HepG2 (cell line): ENCODE measurements around the gene OR1I1. TPM values are rescaled to one million over a fixed set of nuclear protein-coding genes. Genes with fewer than 3 reads are reported as not detected.
A peak's percentile ranks its signal among the peaks of the same experiment; 100 is the strongest.

Source experiments
- ATF3 ChIP-seq: sonication (generic); formaldehyde crosslinking; IDR thresholded peaks from 2 replicates; pipeline ENCODE4 v1.4.0; 2020; ENCODE audit warnings: missing genetic modification reagents
- DRAP1 ChIP-seq: IDR thresholded peaks from 2 replicates; pipeline ENCODE4 v1.6.1; 2016; ENCODE audit warnings: missing genetic modification reagents, missing compliant biosample characterization
- FOXM1 ChIP-seq: sonication (generic); formaldehyde crosslinking; IDR thresholded peaks from 2 replicates; pipeline ENCODE4 v1.5.0; 2020; ENCODE audit warnings: missing genetic modification reagents
- GTF3A ChIP-seq: sonication (generic); formaldehyde crosslinking; conservative IDR thresholded peaks from 2 replicates; pipeline ENCODE4 v1.4.0; 2020; ENCODE audit warnings: mild to moderate bottlenecking, missing genetic modification reagents
- HIVEP1 ChIP-seq: sonication (generic); formaldehyde crosslinking; IDR thresholded peaks from 2 replicates; pipeline ENCODE4 v1.4.0; 2020; ENCODE audit warnings: mild to moderate bottlenecking, missing genetic modification reagents
- KAT8 ChIP-seq: IDR thresholded peaks from 2 replicates; pipeline ENCODE4 v1.6.1; 2016; ENCODE audit warnings: missing genetic modification reagents, missing compliant biosample characterization
- KLF15 ChIP-seq: sonication (generic); formaldehyde crosslinking; IDR thresholded peaks from 2 replicates; pipeline ENCODE4 v1.8.1; 2023; ENCODE audit warnings: borderline replicate concordance, mild to moderate bottlenecking, inconsistent platforms, missing genetic modification reagents, mixed read lengths
- MAZ ChIP-seq, 2 experiments: sonication (generic) in 1 of 2; formaldehyde crosslinking in 1 of 2; IDR thresholded peaks; 2 replicates each; pipeline versions ENCODE4 v1.5.0 to v1.6.1; 2012 to 2020; ENCODE audit warnings: low read depth in 2 of 2, mild to moderate bottlenecking in 2 of 2, borderline replicate concordance in 1 of 2, improper control_type of control experiment in 1 of 2, low read length in 1 of 2, missing genetic modification reagents in 1 of 2, moderate library complexity in 1 of 2
- NR2C2 ChIP-seq: sonication (generic); formaldehyde crosslinking; IDR thresholded peaks from 2 replicates; pipeline ENCODE4 v1.4.0; 2020; ENCODE audit warnings: missing genetic modification reagents, mild to moderate bottlenecking, moderate library complexity, borderline replicate concordance
- PLSCR1 ChIP-seq: sonication (generic); formaldehyde crosslinking; IDR thresholded peaks from 2 replicates; pipeline ENCODE4 v1.5.0; 2020; ENCODE audit warnings: missing genetic modification reagents, mild to moderate bottlenecking, borderline replicate concordance
- SOX6 ChIP-seq, 2 experiments: fragments of 450-650 bp in 1 of 2; sonication (generic) in 1 of 2; formaldehyde crosslinking in 1 of 2; IDR thresholded peaks; 2 replicates each; pipeline versions ENCODE4 v1.4.0 to v1.6.1; 2017 to 2020; ENCODE audit warnings: antibody characterized with exemption in 1 of 2, mild to moderate bottlenecking in 1 of 2, missing genetic modification reagents in 1 of 2
- TEAD2 ChIP-seq: sonication (generic); formaldehyde crosslinking; IDR thresholded peaks from 2 replicates; pipeline ENCODE4 v1.9.0; 2021; ENCODE audit warnings: missing genetic modification reagents
- ZNF337 ChIP-seq: sonication (generic); formaldehyde crosslinking; IDR thresholded peaks from 2 replicates; pipeline ENCODE4 v1.5.1; 2020; ENCODE audit warnings: missing genetic modification reagents, low read depth, mild to moderate bottlenecking, borderline replicate concordance
- ZNF720 ChIP-seq: sonication (generic); formaldehyde crosslinking; IDR thresholded peaks from 2 replicates; pipeline ENCODE4 v1.4.0; 2020; ENCODE audit warnings: missing genetic modification reagents
- polyA plus RNA-seq, 8 experiments: library from polyadenylated mRNA; depleted of rRNA in 3 of 8; stranded (reverse) in 7 of 8; unstranded in 1 of 8; fragments of >200 nt; fragmentation: Illumina TruSeq in 4 of 8; extraction: Trizol in 4 of 8; gene quantifications; 2 replicates each; pipeline versions ENCODE4 v1.2.1 to v1.2.3, GENCODE V29; 2011 to 2016; ENCODE audit warnings: low read depth in 4 of 8, missing spikeins in 1 of 8, mixed read lengths in 1 of 8; ENCODE audit not compliant: insufficient read depth in 1 of 8
- total RNA-seq, 5 experiments: library from RNA; depleted of rRNA; stranded (reverse); fragments of >200 nt; fragmentation: Illumina TruSeq; extraction: Trizol; gene quantifications; 2 replicates each; pipeline ENCODE4 v1.2.3, GENCODE V29; 2016; ENCODE audit warnings: low read depth in 1 of 5
- TF ChIP-seq, protein P1 (sequence below): sonication (generic); formaldehyde crosslinking; IDR thresholded peaks from 2 replicates; pipeline ENCODE4 v1.9.0; 2021; ENCODE audit warnings: missing genetic modification reagents, borderline replicate concordance
- TF ChIP-seq, protein P2 (sequence below): sonication (generic); formaldehyde crosslinking; IDR thresholded peaks from 2 replicates; pipeline ENCODE4 v1.8.0; 2022; ENCODE audit warnings: mild to moderate bottlenecking, missing genetic modification reagents; ENCODE audit not compliant: insufficient replicate concordance
- TF ChIP-seq, protein P3 (sequence below): sonication (generic); formaldehyde crosslinking; IDR thresholded peaks from 2 replicates; pipeline ENCODE4 v1.5.0; 2020; ENCODE audit warnings: missing genetic modification reagents
- TF ChIP-seq, protein P4 (sequence below): IDR thresholded peaks from 2 replicates; pipeline ENCODE4 v1.6.1; 2016; ENCODE audit warnings: missing compliant biosample characterization, missing genetic modification reagents, borderline replicate concordance

Gene OR1I1
- total and polyA plus RNA-seq, 2 of the 13 experiments (the other 11 are each of a cell fraction or from before 2014, with no cell fraction given): not detected

DNA sequence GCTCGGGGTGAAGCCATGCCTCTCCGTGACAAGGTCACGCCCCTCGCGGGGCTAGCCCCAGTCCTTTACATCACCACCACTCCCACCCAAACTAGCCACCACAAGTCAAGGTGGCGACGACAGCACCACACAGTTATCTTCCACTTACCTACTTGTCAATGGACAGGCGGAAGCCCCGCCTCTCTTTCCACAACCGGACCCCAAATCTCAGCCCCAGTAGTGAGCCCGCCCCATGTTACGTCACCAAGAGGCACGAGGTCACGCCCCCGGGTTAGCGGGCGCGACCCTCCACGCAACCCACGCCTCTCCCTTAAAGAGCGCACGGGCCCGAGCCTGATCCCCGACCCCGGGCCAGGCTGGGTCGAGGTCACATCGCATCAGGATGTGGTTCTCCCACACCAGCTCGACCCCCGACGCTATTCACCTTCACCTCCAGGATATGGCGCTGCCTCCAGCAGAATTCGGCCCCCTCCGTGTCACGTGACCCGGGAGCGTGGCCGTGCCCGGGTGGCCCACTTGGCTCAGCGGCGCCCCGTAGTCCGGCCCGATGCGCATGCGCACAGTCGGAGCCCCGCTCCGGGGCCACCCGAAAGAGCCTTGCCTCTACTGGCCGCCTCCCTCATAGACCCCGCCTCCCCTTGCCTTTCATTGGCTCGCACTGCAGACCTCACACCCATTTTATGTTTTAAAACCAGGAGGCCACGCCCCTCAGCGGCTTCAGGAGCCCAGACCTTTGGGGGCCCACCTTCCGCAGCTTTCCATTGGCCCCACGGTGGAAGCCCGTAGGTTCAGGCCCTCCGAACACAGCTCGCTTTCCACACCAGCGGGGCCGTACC lies 43.4 kb downstream of the OR1I1 start (continued):
- no peak for TF ChIP-seq SOX6 (IDR thresholded peaks at IDR 0.05)
- peak; percentile 76 for TF ChIP-seq SOX6 (CRISPR knock-in tag; IDR thresholded peaks at IDR 0.05)
- no peak for TF ChIP-seq TEAD2 (CRISPR knock-in tag)
- peak; percentile 69 for TF ChIP-seq MAZ (IDR thresholded peaks at IDR 0.05; ENCODE audit: borderline replicate concordance, low read depth, low read length)
- peak; percentile 67 for TF ChIP-seq MAZ (CRISPR knock-in tag; IDR thresholded peaks at IDR 0.05; ENCODE audit: low read depth)
- peak; percentile 79 for TF ChIP-seq HIVEP1 (CRISPR knock-in tag)
- TF ChIP-seq, protein P1, sequence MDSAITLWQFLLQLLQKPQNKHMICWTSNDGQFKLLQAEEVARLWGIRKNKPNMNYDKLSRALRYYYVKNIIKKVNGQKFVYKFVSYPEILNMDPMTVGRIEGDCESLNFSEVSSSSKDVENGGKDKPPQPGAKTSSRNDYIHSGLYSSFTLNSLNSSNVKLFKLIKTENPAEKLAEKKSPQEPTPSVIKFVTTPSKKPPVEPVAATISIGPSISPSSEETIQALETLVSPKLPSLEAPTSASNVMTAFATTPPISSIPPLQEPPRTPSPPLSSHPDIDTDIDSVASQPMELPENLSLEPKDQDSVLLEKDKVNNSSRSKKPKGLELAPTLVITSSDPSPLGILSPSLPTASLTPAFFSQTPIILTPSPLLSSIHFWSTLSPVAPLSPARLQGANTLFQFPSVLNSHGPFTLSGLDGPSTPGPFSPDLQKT (CRISPR knock-in tag): no peak
- TF ChIP-seq FOXM1 (CRISPR knock-in tag): peak; percentile 85; the same call in 1 of the 2 replicates
- TF ChIP-seq DRAP1 (CRISPR knock-in tag): peak; percentile 12; the same call in 1 of the 2 replicates
- TF ChIP-seq, protein P2, sequence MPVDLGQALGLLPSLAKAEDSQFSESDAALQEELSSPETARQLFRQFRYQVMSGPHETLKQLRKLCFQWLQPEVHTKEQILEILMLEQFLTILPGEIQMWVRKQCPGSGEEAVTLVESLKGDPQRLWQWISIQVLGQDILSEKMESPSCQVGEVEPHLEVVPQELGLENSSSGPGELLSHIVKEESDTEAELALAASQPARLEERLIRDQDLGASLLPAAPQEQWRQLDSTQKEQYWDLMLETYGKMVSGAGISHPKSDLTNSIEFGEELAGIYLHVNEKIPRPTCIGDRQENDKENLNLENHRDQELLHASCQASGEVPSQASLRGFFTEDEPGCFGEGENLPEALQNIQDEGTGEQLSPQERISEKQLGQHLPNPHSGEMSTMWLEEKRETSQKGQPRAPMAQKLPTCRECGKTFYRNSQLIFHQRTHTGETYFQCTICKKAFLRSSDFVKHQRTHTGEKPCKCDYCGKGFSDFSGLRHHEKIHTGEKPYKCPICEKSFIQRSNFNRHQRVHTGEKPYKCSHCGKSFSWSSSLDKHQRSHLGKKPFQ: no peak
- TF ChIP-seq, protein P3, sequence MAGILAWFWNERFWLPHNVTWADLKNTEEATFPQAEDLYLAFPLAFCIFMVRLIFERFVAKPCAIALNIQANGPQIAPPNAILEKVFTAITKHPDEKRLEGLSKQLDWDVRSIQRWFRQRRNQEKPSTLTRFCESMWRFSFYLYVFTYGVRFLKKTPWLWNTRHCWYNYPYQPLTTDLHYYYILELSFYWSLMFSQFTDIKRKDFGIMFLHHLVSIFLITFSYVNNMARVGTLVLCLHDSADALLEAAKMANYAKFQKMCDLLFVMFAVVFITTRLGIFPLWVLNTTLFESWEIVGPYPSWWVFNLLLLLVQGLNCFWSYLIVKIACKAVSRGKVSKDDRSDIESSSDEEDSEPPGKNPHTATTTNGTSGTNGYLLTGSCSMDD (CRISPR knock-in tag): no peak
- peak; percentile 63; the same call in 1 of the 2 replicates for TF ChIP-seq KLF15 (CRISPR knock-in tag)
- peak; percentile 71; the same call in 1 of the 2 replicates for TF ChIP-seq KAT8 (CRISPR knock-in tag)
- TF ChIP-seq, protein P4, sequence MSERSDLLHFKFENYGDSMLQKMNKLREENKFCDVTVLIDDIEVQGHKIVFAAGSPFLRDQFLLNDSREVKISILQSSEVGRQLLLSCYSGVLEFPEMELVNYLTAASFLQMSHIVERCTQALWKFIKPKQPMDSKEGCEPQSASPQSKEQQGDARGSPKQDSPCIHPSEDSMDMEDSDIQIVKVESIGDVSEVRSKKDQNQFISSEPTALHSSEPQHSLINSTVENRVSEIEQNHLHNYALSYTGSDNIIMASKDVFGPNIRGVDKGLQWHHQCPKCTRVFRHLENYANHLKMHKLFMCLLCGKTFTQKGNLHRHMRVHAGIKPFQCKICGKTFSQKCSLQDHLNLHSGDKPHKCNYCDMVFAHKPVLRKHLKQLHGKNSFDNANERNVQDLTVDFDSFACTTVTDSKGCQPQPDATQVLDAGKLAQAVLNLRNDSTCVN (CRISPR knock-in tag): 0 out of 2 replicates have a peak, but pooled peaks have one; percentile 33
- TF ChIP-seq PLSCR1: no peak
- no peak for TF ChIP-seq GTF3A (CRISPR knock-in tag)
- TF ChIP-seq NR2C2: peak; percentile 90
- peak; percentile 31; the same call in 1 of the 2 replicates for TF ChIP-seq ZNF720 (CRISPR knock-in tag)
- TF ChIP-seq ZNF337 (CRISPR knock-in tag): peak; percentile 46; the same call in 1 of the 2 replicates
- no peak; the same call in 1 of the 2 replicates for TF ChIP-seq ATF3 (CRISPR knock-in tag)
